ENCODE results near the gene C10orf67.
A peak's percentile ranks its signal among the peaks of the same experiment; 100 is the strongest.
"Not testable (repeated sequence)": the region's sequence is repeated elsewhere in the genome, so short reads cannot be mapped to it uniquely, and the experiment has no call there.

Gene C10orf67

GRCh38 chr10:23263441-23264164 is 81.0 kb downstream of the C10orf67 start:
- DNase-seq, result no peak

GRCh38 chr10:23262928-23263327 is 81.7 kb downstream of the C10orf67 start:
- DNase-seq, result no peak

GRCh38 chr10:23258516-23258915 is 86.1 kb downstream of the C10orf67 start:
- DNase-seq, result no peak

- DNase-seq, result peak in 1 of 2 experiments; percentile 4
Measured at GRCh38 chr10:23253780-23254179, 90.8 kb downstream of the C10orf67 start.

GRCh38 chr10:23252859-23253258 is 91.7 kb downstream of the C10orf67 start:
- not testable (repeated sequence) for DNase-seq

GRCh38 chr10:23241779-23242178 is 102.8 kb downstream of the C10orf67 start:
- DNase-seq, result not testable (repeated sequence)

- no peak for DNase-seq
Measured at GRCh38 chr10:23238015-23238414, 106.6 kb downstream of the C10orf67 start.

GRCh38 chr10:23230582-23230981 is 114.0 kb downstream of the C10orf67 start:
- DNase-seq, result no peak

- no peak for DNase-seq
Measured at GRCh38 chr10:23217471-23217870, 127.1 kb downstream of the C10orf67 start.

- DNase-seq, result no peak
Measured at GRCh38 chr10:23205972-23206642, 138.5 kb downstream of the C10orf67 start.

- DNase-seq, result no peak
Measured at GRCh38 chr10:23204773-23205172, 139.8 kb downstream of the C10orf67 start.

- no peak for DNase-seq
Measured at GRCh38 chr10:23203369-23204325, 140.9 kb downstream of the C10orf67 start.

- DNase-seq, result no peak
Measured at GRCh38 chr10:23202779-23203178, 141.8 kb downstream of the C10orf67 start.

- no peak for DNase-seq
Measured at GRCh38 chr10:23201837-23202236, 142.8 kb downstream of the C10orf67 start.

GRCh38 chr10:23200997-23201652 is 143.5 kb downstream of the C10orf67 start:
- DNase-seq, result no peak

- no peak for DNase-seq
Measured at GRCh38 chr10:23200586-23200985, 144.0 kb downstream of the C10orf67 start.

GRCh38 chr10:23199768-23200511 is 144.7 kb downstream of the C10orf67 start:
- DNase-seq, result no peak

- DNase-seq, result no peak
Measured at GRCh38 chr10:23198940-23199767, 145.4 kb downstream of the C10orf67 start.

- no peak for DNase-seq
Measured at GRCh38 chr10:23198610-23198939, 146.0 kb downstream of the C10orf67 start.

GRCh38 chr10:23197416-23197861 is 147.2 kb downstream of the C10orf67 start:
- DNase-seq, result no peak

GRCh38 chr10:23196915-23197314 is 147.7 kb downstream of the C10orf67 start:
- no peak for DNase-seq

All from NCI-H1930 (cell line).